Stimulated activated naive B cell treated with anti-CD40 and anti-IgM and Interleukin-4, amounts not matched to agents 10 μg/mL and 1 μg/mL and 100 μg/mL, for 72 hours (primary cell): Measurements from ENCODE around the gene UXT.
A peak's percentile ranks its signal among the peaks of the same experiment; 100 is the strongest.
"Not testable (repeated sequence)": the region's sequence is repeated elsewhere in the genome, so short reads cannot be mapped to it uniquely, and the experiment has no call there.

Experiments
- ATAC-seq, 2 donors: fragments of 150-1000 bp; cut with Tn5 transposase; replicated peaks; 2 replicates each; pipeline ENCODE4 v1.10.0; 2021; ENCODE audit warnings: moderate library complexity in 1 of 2
- DNase-seq: peaks from one replicate; pipeline ENCODE4 v3.0.0; 2021
- H3K27ac Mint-ChIP-seq: one replicate; pipeline ENCODE4 v1.8.0; 2022; ENCODE audit warnings: mild to moderate bottlenecking, mixed read lengths
- H3K27me3 Mint-ChIP-seq, 2 donors: one replicate each; pipeline ENCODE4 v1.8.0; 2022; ENCODE audit warnings: mixed read lengths in 2 of 2
- H3K36me3 Mint-ChIP-seq, 2 donors: one replicate each; pipeline ENCODE4 v1.8.0; 2022; ENCODE audit warnings: mixed read lengths in 2 of 2, mild to moderate bottlenecking in 1 of 2
- H3K4me1 Mint-ChIP-seq, 2 donors: one replicate each; pipeline ENCODE4 v1.8.0; 2022; ENCODE audit warnings: mixed read lengths in 2 of 2, mild to moderate bottlenecking in 1 of 2
- H3K4me3 Mint-ChIP-seq, 2 donors: one replicate each; pipeline ENCODE4 v1.8.0; 2022; ENCODE audit warnings: mild to moderate bottlenecking in 2 of 2, mixed read lengths in 2 of 2, moderate library complexity in 1 of 2
- H3K9me3 Mint-ChIP-seq, 2 donors: one replicate each; pipeline ENCODE4 v1.8.0; 2022; ENCODE audit warnings: mixed read lengths in 2 of 2, mild to moderate bottlenecking in 1 of 2

UXT gene

GRCh38 chrX:47658684-47659420 is at the start of gene UXT:
Gene UXT (minus strand): TSS chrX:47659180. CDS start chrX:47658927, 253 bp downstream.
- peaks cover 14 to 29% of the 10 kb centered on the region in 2 donors for H3K4me1 Mint-ChIP-seq
- H3K27me3 Mint-ChIP-seq = no peaks in the 10 kb centered on the region
- H3K27ac Mint-ChIP-seq = peak within 1 kb of the TSS; percentile 98
- peak within 1 kb of the TSS; percentile 84 to 86 for H3K4me3 Mint-ChIP-seq
- peaks cover 2 to 5% of the 10 kb centered on the region in 2 donors for H3K9me3 Mint-ChIP-seq
- ATAC-seq = peak; percentile 81 to 85
- peaks cover 19% of the 10 kb centered on the region in 2 donors for H3K36me3 Mint-ChIP-seq
- peak; percentile 89 for DNase-seq

GRCh38 chrX:47707031-47707780 is 48.2 kb upstream of the UXT start:
- Mint-ChIP-seq H3K9me3 (no peaks in the 10 kb centered on the region), H3K27ac (no peak overlapping the region), H3K4me3 (no peak overlapping the region), H3K27me3 (peaks cover 13 to 36% of the 10 kb centered on the region in 2 donors), H3K4me1 (no peaks in the 10 kb centered on the region), H3K36me3 (no peaks in the 10 kb centered on the region)
- no peak for ATAC-seq
- no peak for DNase-seq

GRCh38 chrX:47706575-47706974 is 47.6 kb upstream of the UXT start:
- no peaks in the 10 kb centered on the region for H3K4me1 Mint-ChIP-seq
- H3K4me3 Mint-ChIP-seq = no peak overlapping the region
- ATAC-seq (no peak), DNase-seq (no peak)
- no peaks in the 10 kb centered on the region for H3K9me3 Mint-ChIP-seq
- peaks cover 13 to 36% of the 10 kb centered on the region in 2 donors for H3K27me3 Mint-ChIP-seq
- H3K36me3 Mint-ChIP-seq = no peaks in the 10 kb centered on the region
- H3K27ac Mint-ChIP-seq = no peak overlapping the region

- H3K27me3 Mint-ChIP-seq = peaks cover 13 to 36% of the 10 kb centered on the region in 2 donors
- H3K36me3 Mint-ChIP-seq = no peaks in the 10 kb centered on the region
- no peaks in the 10 kb centered on the region for H3K9me3 Mint-ChIP-seq
- ATAC-seq (no peak), DNase-seq (no peak)
- H3K4me1 Mint-ChIP-seq = no peaks in the 10 kb centered on the region
- H3K4me3 Mint-ChIP-seq = no peak overlapping the region
- H3K27ac Mint-ChIP-seq = no peak overlapping the region
These were observed 45.8 kb upstream of the UXT start for GRCh38 chrX:47704736-47705135.

- Mint-ChIP-seq H3K4me1 (no peaks in the 10 kb centered on the region), H3K9me3 (no peaks in the 10 kb centered on the region), H3K4me3 (no peak overlapping the region), H3K27me3 (peaks cover 0 to 13% of the 10 kb centered on the region in 2 donors), H3K27ac (no peak overlapping the region), H3K36me3 (no peaks in the 10 kb centered on the region)
- DNase-seq = no peak
- ATAC-seq = no peak
These were observed 38.2 kb upstream of the UXT start for GRCh38 chrX:47697181-47697580.

GRCh38 chrX:47690175-47690574 is 31.2 kb upstream of the UXT start:
- no peak for DNase-seq
- H3K4me1 Mint-ChIP-seq = no peaks in the 10 kb centered on the region
- no peaks in the 10 kb centered on the region for H3K9me3 Mint-ChIP-seq
- no peak overlapping the region for H3K4me3 Mint-ChIP-seq
- peaks cover 12 to 33% of the 10 kb centered on the region in 2 donors for H3K27me3 Mint-ChIP-seq
- ATAC-seq = no peak
- no peak overlapping the region for H3K27ac Mint-ChIP-seq
- no peaks in the 10 kb centered on the region for H3K36me3 Mint-ChIP-seq

- Mint-ChIP-seq H3K36me3 (no peaks in the 10 kb centered on the region), H3K9me3 (no peaks in the 10 kb centered on the region), H3K4me3 (no peak overlapping the region), H3K4me1 (no peaks in the 10 kb centered on the region), H3K27ac (no peak overlapping the region), H3K27me3 (peaks cover 19 to 36% of the 10 kb centered on the region in 2 donors)
- ATAC-seq (no peak), DNase-seq (no peak)
These were observed 28.3 kb upstream of the UXT start for GRCh38 chrX:47687263-47687662.

GRCh38 chrX:47683829-47684205 is 24.8 kb upstream of the UXT start:
- H3K36me3 Mint-ChIP-seq = no peaks in the 10 kb centered on the region
- H3K4me1 Mint-ChIP-seq = no peaks in the 10 kb centered on the region
- ATAC-seq (no peak), DNase-seq (no peak)
- H3K27me3 Mint-ChIP-seq = peaks cover 19 to 32% of the 10 kb centered on the region in 2 donors
- no peak overlapping the region for H3K4me3 Mint-ChIP-seq
- H3K27ac Mint-ChIP-seq = no peak overlapping the region
- H3K9me3 Mint-ChIP-seq = no peaks in the 10 kb centered on the region

GRCh38 chrX:47683184-47683828 is 24.3 kb upstream of the UXT start:
- ATAC-seq = no peak
- Mint-ChIP-seq H3K4me3 (no peak overlapping the region), H3K27me3 (peaks cover 19 to 34% of the 10 kb centered on the region in 2 donors)

GRCh38 chrX:47675959-47676859 is 17.2 kb upstream of the UXT start:
- H3K27me3 Mint-ChIP-seq = peaks cover 0 to 14% of the 10 kb centered on the region in 2 donors
- H3K27ac Mint-ChIP-seq = peak overlapping the region; percentile 48
- DNase-seq, H3K36me3 Mint-ChIP-seq, H3K4me1 Mint-ChIP-seq, H3K4me3 Mint-ChIP-seq, ATAC-seq, H3K9me3 Mint-ChIP-seq: not testable (repeated sequence)

More at GRCh38 chrX:47683184-47683828, 24.3 kb upstream of the UXT start:
- H3K27ac Mint-ChIP-seq = no peak overlapping the region
- no peaks in the 10 kb centered on the region for H3K36me3 Mint-ChIP-seq
- no peak for DNase-seq
- no peaks in the 10 kb centered on the region for H3K9me3 Mint-ChIP-seq
- no peaks in the 10 kb centered on the region for H3K4me1 Mint-ChIP-seq

GRCh38 chrX:47674776-47675175 is 15.8 kb upstream of the UXT start:
- DNase-seq = no peak
- Mint-ChIP-seq H3K4me3 (no peak overlapping the region), H3K36me3 (peaks cover 0 to 3% of the 10 kb centered on the region in 2 donors), H3K27ac (no peak overlapping the region), H3K9me3 (peaks cover 4 to 5% of the 10 kb centered on the region in 2 donors), H3K4me1 (peaks cover 4 to 6% of the 10 kb centered on the region in 2 donors), H3K27me3 (peaks cover 0 to 11% of the 10 kb centered on the region in 2 donors)
- no peak for ATAC-seq

GRCh38 chrX:47665797-47666196 is 6.8 kb upstream of the UXT start:
- not testable (repeated sequence) for H3K4me3 Mint-ChIP-seq, DNase-seq, H3K27me3 Mint-ChIP-seq, H3K9me3 Mint-ChIP-seq, H3K36me3 Mint-ChIP-seq, ATAC-seq, H3K27ac Mint-ChIP-seq
- peaks cover 7 to 11% of the 10 kb centered on the region in 2 donors for H3K4me1 Mint-ChIP-seq

GRCh38 chrX:47664737-47665136 is 5.8 kb upstream of the UXT start:
- peaks cover 0 to 2% of the 10 kb centered on the region in 2 donors for H3K9me3 Mint-ChIP-seq
- H3K36me3 Mint-ChIP-seq = peaks cover 0 to 5% of the 10 kb centered on the region in 2 donors
- H3K27me3 Mint-ChIP-seq = no peaks in the 10 kb centered on the region
- H3K4me3 Mint-ChIP-seq = no peak overlapping the region
- no peak overlapping the region for H3K27ac Mint-ChIP-seq
- DNase-seq (no peak), ATAC-seq (no peak)
- peaks cover 11 to 12% of the 10 kb centered on the region in 2 donors for H3K4me1 Mint-ChIP-seq
